Cardiac fibroblast (primary cell): ENCODE measurements around the gene PTK6.
A peak's percentile ranks its signal among the peaks of the same experiment; 100 is the strongest.

ENCODE experiments used
- DNase-seq, 2 donors: peaks; one replicate each; pipeline versions ENCODE4 v3.0.0 to v3.0.0-alpha.2; 2010; ENCODE audit warnings: low read depth in 2 of 2
- H3K4me3 ChIP-seq, 2 donors: replicated peaks in 1 of 2; 1 replicate in 1 of 2; 2 replicates in 1 of 2; pipeline ENCODE4 v1.5.1; 2011; ENCODE audit warnings: low read depth in 2 of 2, low read length in 2 of 2, mild to moderate bottlenecking in 2 of 2, moderate library complexity in 1 of 2
- CTCF ChIP-seq: IDR thresholded peaks from one replicate; pipeline ENCODE4 v1.5.1; 2011; ENCODE audit warnings: low read depth, mild to moderate bottlenecking, low read length, inconsistent platforms

PTK6 gene

DNA sequence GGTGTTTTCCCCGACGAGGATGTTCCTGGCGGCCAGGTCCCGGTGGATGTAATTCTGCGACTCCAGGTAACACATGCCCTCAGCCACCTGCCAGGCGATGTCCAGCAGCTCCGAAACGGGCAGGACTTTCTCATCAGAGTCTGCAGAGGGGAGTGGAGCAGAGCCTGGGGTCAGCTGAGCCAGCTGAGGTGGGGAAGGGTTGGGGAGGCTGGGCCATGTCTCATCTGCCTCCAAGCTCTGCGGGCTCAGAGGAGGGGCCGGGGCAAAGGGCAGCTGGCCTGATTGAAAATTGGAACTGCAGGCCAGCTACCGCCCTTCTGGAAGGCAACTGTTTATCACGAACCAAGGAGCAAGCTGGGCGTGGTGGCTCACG is 6.4 kb downstream of the PTK6 start:
- TF ChIP-seq CTCF: no peak
- no peak overlapping the region for H3K4me3 ChIP-seq
- no peak for DNase-seq

- DNase-seq: no peak
- TF ChIP-seq CTCF: no peak
- H3K4me3 ChIP-seq: no peak overlapping the region
Observed at GRCh38 chr20:63529861-63530787, 7.1 kb downstream of the PTK6 start.

- TF ChIP-seq CTCF: no peak
- no peak overlapping the region for H3K4me3 ChIP-seq
- no peak for DNase-seq
Observed at GRCh38 chr20:63529180-63529860, 7.9 kb downstream of the PTK6 start.

DNA sequence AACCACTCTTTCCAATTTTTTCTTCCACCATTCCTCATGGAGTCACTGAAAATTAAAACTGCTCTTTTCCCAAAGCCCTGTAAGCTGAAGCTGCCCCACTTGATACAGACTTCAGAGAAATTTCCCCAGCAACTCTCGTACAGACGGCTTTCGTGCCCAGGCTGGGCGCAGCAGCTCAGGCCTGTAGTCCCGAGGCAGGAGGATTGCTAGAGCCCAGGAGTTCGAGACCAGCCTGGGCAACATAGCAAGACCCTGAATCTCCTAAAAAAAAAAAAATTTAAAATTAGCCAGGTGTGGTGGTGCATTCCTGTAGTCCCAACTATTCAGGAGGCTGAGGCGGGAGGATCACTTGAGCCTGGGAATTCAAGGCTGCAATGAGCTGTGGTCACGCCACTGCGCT is 10.0 kb downstream of the PTK6 start:
- H3K4me3 ChIP-seq: no peak overlapping the region
- DNase-seq: no peak
- no peak for TF ChIP-seq CTCF

- no peak for TF ChIP-seq CTCF
- no peak for DNase-seq
- no peak overlapping the region for H3K4me3 ChIP-seq
Observed at GRCh38 chr20:63525971-63526370, 11.2 kb downstream of the PTK6 start.

DNA sequence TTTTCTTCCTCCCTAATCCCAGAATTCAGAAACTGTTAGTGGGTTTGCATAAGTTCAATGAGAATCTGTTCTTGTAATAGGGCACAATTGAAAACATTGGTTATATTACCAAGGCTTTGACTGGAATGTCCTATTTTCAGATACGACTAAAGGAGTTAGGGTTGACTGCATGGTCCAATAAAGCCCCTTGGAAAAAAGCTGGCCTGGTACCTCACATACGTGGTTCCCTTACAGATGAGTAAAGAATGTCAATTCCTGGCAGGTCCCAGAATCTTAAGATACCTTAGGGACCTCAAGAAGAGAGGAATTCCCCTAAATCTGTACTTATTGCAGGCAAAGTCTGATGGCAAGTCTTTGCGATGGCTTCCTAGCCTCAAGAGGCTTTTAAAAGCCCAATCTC is 12.0 kb downstream of the PTK6 start:
- no peak overlapping the region for H3K4me3 ChIP-seq
- TF ChIP-seq CTCF: no peak
- peak in 1 of 2 donors; percentile 18 for DNase-seq
